HepG2 (cell line): Measurements from ENCODE around the gene TOP2A. TPM values are rescaled to one million over a fixed set of nuclear protein-coding genes. Genes with fewer than 3 reads are reported as not detected.

ENCODE experiments used
- ATAC-seq: fragments of 200-7000 bp; cut with Tn5 transposase; 3 replicates; pipeline ENCODE4 v1.9.1; 2020; ENCODE audit warnings: mild to moderate bottlenecking, moderate library complexity
- BruUV-seq: library from RNA; stranded (reverse); fragments of 400-500 nt; replicated peaks from 2 replicates; lab custom pipeline; 2021; lab: Mats Ljungman, UMichigan
- CTCF ChIA-PET: fragments of 300-600 bp; formaldehyde crosslinking; extraction: SDS; loops from one replicate; lab custom pipeline; 2021; ENCODE audit warnings: low total read pairs, inconsistent platforms, low intra/inter-chr PET ratio; lab: Yijun Ruan, JAX
- POLR2A ChIA-PET: fragments of 350-600 bp; sonication (Branson Sonifier 250); formaldehyde crosslinking; loops from one replicate; lab custom pipeline; 2020; ENCODE audit warnings: antibody characterized with exemption, inconsistent platforms; lab: Yijun Ruan, JAX
- DNase-seq: peaks from one replicate; pipeline ENCODE4 v3.0.0-alpha.2; 2015; ENCODE audit warnings: low spot score
- FAIRE-seq: peaks from 3 replicates; lab custom pipeline; 2011; peaks lifted over from hg19 to GRCh38; lab: Jason Lieb, UNC
- H2AFZ ChIP-seq: one replicate; pipeline ENCODE4 v1.6.1; 2011; ENCODE audit warnings: low read length, inconsistent platforms
- H3K27ac ChIP-seq: fragments of 300-600 bp; 3 replicates; pipeline ENCODE4 v1.8.0; 2011; ENCODE audit warnings: mixed run types, mild to moderate bottlenecking, mixed read lengths, low read length, inconsistent platforms; ENCODE audit not compliant: insufficient read depth; ENCODE audit errors: extremely low read length
- H3K27me3 ChIP-seq, 2 experiments: fragments of 200-600 bp in 1 of 2; 2 replicates in 1 of 2; 3 replicates in 1 of 2; pipeline versions ENCODE4 v1.6.0 to v1.8.0; 2011; ENCODE audit warnings: low read length in 2 of 2, mild to moderate bottlenecking in 2 of 2, moderate library complexity in 2 of 2, inconsistent platforms in 1 of 2; ENCODE audit not compliant: insufficient read depth in 2 of 2, control insufficient read depth in 1 of 2
- H3K36me3 ChIP-seq, 2 experiments: fragments of 200-600 bp in 1 of 2; replicated peaks in 1 of 2; 2 replicates in 1 of 2; 3 replicates in 1 of 2; pipeline versions ENCODE4 v1.5.1 to v1.8.0; 2011; ENCODE audit warnings: low read length in 2 of 2, inconsistent platforms in 1 of 2; ENCODE audit not compliant: insufficient read depth in 2 of 2, control insufficient read depth in 1 of 2
- H3K4me1 ChIP-seq: 2 replicates; pipeline ENCODE4 v1.5.1; 2012; ENCODE audit warnings: low read length, inconsistent platforms; ENCODE audit not compliant: insufficient read depth
- H3K4me2 ChIP-seq: 2 replicates; pipeline ENCODE4 v1.6.0; 2011; ENCODE audit warnings: low read depth, low read length, inconsistent platforms
- H3K4me3 ChIP-seq, 3 experiments: fragments of 200-600 bp in 1 of 3; sonication (generic), shearing (Covaris generic) in 1 of 3; replicated peaks in 1 of 3; 2 replicates each; pipeline ENCODE4 v1.5.1; 2011 to 2016; ENCODE audit warnings: low read length in 3 of 3, inconsistent platforms in 2 of 3, low read depth in 2 of 3, mild to moderate bottlenecking in 2 of 3, control low read depth in 1 of 3, mixed read lengths in 1 of 3; ENCODE audit not compliant: insufficient read depth in 1 of 3
- H3K79me2 ChIP-seq: one replicate; pipeline ENCODE4 v1.6.1; 2011; ENCODE audit warnings: low read length, inconsistent platforms; ENCODE audit not compliant: insufficient read depth
- H3K9ac ChIP-seq: 2 replicates; pipeline ENCODE4 v1.6.0; 2011; ENCODE audit warnings: mild to moderate bottlenecking, low read depth, low read length, inconsistent platforms; ENCODE audit not compliant: insufficient read depth
- H3K9me3 ChIP-seq: 2 replicates; pipeline ENCODE4 v1.5.1; 2012; ENCODE audit warnings: mild to moderate bottlenecking, low read length
- H4K20me1 ChIP-seq: 2 replicates; pipeline ENCODE4 v1.6.0; 2011; ENCODE audit warnings: inconsistent platforms, mild to moderate bottlenecking, low read length, moderate library complexity; ENCODE audit not compliant: insufficient read depth
- BCL3 ChIP-seq: sonication (generic); formaldehyde crosslinking; IDR thresholded peaks from 2 replicates; pipeline ENCODE4 v1.5.1; 2020; ENCODE audit warnings: mild to moderate bottlenecking, missing genetic modification reagents, moderate library complexity
- BORCS8-MEF2B ChIP-seq: sonication (generic); formaldehyde crosslinking; IDR thresholded peaks from 2 replicates; pipeline ENCODE4 v1.8.0; 2022; ENCODE audit warnings: mild to moderate bottlenecking, missing genetic modification reagents
- CENPBD1 ChIP-seq: sonication (generic); formaldehyde crosslinking; IDR thresholded peaks from 2 replicates; pipeline ENCODE4 v1.8.0; 2022; ENCODE audit warnings: missing genetic modification reagents, low read depth, mild to moderate bottlenecking, borderline replicate concordance
- FOXJ3 ChIP-seq: sonication (generic); formaldehyde crosslinking; IDR thresholded peaks from 2 replicates; pipeline ENCODE4 v1.4.0; 2020; ENCODE audit warnings: missing genetic modification reagents, mild to moderate bottlenecking, borderline replicate concordance
- GMEB1 ChIP-seq: sonication (generic); formaldehyde crosslinking; IDR thresholded peaks from 2 replicates; pipeline ENCODE4 v1.5.1; 2020; ENCODE audit warnings: missing genetic modification reagents, mild to moderate bottlenecking, borderline replicate concordance
- MLXIP ChIP-seq: sonication (generic); formaldehyde crosslinking; IDR thresholded peaks from 2 replicates; pipeline ENCODE4 v1.9.0; 2021; ENCODE audit warnings: missing genetic modification reagents, borderline replicate concordance
- POLR2G ChIP-seq: fragments of 200-400 bp; formaldehyde crosslinking; IDR thresholded peaks from 2 replicates; pipeline ENCODE4 v1.6.1; 2018; ENCODE audit warnings: mild to moderate bottlenecking, low read depth, low read length, moderate library complexity
- TCF7 ChIP-seq: sonication (generic); IDR thresholded peaks from 2 replicates; pipeline ENCODE4 v1.6.1; 2016; ENCODE audit warnings: antibody characterized with exemption, low read depth
- TRIM24 ChIP-seq: sonication (generic); formaldehyde crosslinking; IDR thresholded peaks from 2 replicates; pipeline ENCODE4 v1.8.0; 2022; ENCODE audit warnings: mild to moderate bottlenecking, missing genetic modification reagents
- ZFP82 ChIP-seq: sonication (generic); formaldehyde crosslinking; IDR thresholded peaks from 2 replicates; pipeline ENCODE4 v1.5.1; 2020; ENCODE audit warnings: mild to moderate bottlenecking, missing genetic modification reagents, borderline replicate concordance
- ZNF263 ChIP-seq: sonication (generic); formaldehyde crosslinking; IDR thresholded peaks from 2 replicates; pipeline ENCODE4 v1.4.0; 2020; ENCODE audit warnings: missing genetic modification reagents
- ZNF431 ChIP-seq: sonication (generic); formaldehyde crosslinking; IDR thresholded peaks from 2 replicates; pipeline ENCODE4 v1.9.0; 2022; ENCODE audit warnings: missing genetic modification reagents, low read depth, mild to moderate bottlenecking, borderline replicate concordance
- ZNF44 ChIP-seq: sonication (generic); formaldehyde crosslinking; IDR thresholded peaks from 2 replicates; pipeline ENCODE4 v1.5.1; 2020; ENCODE audit warnings: mild to moderate bottlenecking, missing genetic modification reagents
- WGBS: methylation state at CpG from one replicate; pipeline ENCODE4 v1.1.6; 2017; ENCODE audit warnings: low lambda C conversion rate; 5-methylcytosine and 5-hydroxymethylcytosine counted together
- in situ Hi-C: cut with HindIII; loops from 2 replicates; pipeline ENCODE4 v1.10.0; 2017; ENCODE audit warnings: low pct_unique_long_range_greater_than_20kb; ENCODE audit not compliant: extremely low pct_ligation_motif_present
- intact Hi-C: fragments of 100-400 bp; cut with micrococcal nuclease; formaldehyde crosslinking; loops from one replicate; pipeline ENCODE4 v1.10.0; 2022; ENCODE audit not compliant: unreplicated experiment
- polyA plus RNA-seq, 8 experiments: library from polyadenylated mRNA; depleted of rRNA in 3 of 8; stranded (reverse) in 7 of 8; unstranded in 1 of 8; fragments of >200 nt; fragmentation: Illumina TruSeq in 4 of 8; extraction: Trizol in 4 of 8; gene quantifications; 2 replicates each; pipeline versions ENCODE4 v1.2.1 to v1.2.3, GENCODE V29; 2011 to 2016; ENCODE audit warnings: low read depth in 4 of 8, missing spikeins in 1 of 8, mixed read lengths in 1 of 8; ENCODE audit not compliant: insufficient read depth in 1 of 8
- total RNA-seq, 5 experiments: library from RNA; depleted of rRNA; stranded (reverse); fragments of >200 nt; fragmentation: Illumina TruSeq; extraction: Trizol; gene quantifications; 2 replicates each; pipeline ENCODE4 v1.2.3, GENCODE V29; 2016; ENCODE audit warnings: low read depth in 1 of 5

Gene TOP2A
- total and polyA plus RNA-seq, 2 of the 13 experiments (the other 11 are each of a cell fraction or from before 2014, with no cell fraction given): 108 to 327 TPM

- POLR2A ChIA-PET: interaction anchor here (0.7 to 1.3 kb wide), 2 partner anchors 41 to 47 kb away, joined by 3 to 4 read pairs; no protein-coding TSS in a partner anchor
- FAIRE-seq: no peak
- TF ChIP-seq ZFP82: no peak
- no peak for TF ChIP-seq GMEB1
- no peak for TF ChIP-seq BORCS8-MEF2B (CRISPR knock-in tag)
- TF ChIP-seq TCF7: no peak
- no peak for TF ChIP-seq ZNF44 (CRISPR knock-in tag)
- no peak for TF ChIP-seq BCL3 (CRISPR knock-in tag)
- no peak for TF ChIP-seq TRIM24
- no peak for TF ChIP-seq POLR2G
- TF ChIP-seq ZNF431 (CRISPR knock-in tag): no peak
- TF ChIP-seq FOXJ3: no peak
- no peak for TF ChIP-seq CENPBD1 (CRISPR knock-in tag)
- TF ChIP-seq ZNF263 (CRISPR knock-in tag): no peak
- TF ChIP-seq MLXIP: no peak
These were observed 7.6 kb downstream of the TOP2A start for GRCh38 chr17:40410082-40410481.

More at GRCh38 chr17:40410082-40410481, 7.6 kb downstream of the TOP2A start:
- Histone ChIP-seq H2AFZ (no peak overlapping the region), H3K4me3 (no peak overlapping the region), H3K27me3 (no peaks in the 10 kb centered on the region), H3K9me3 (no peaks in the 10 kb centered on the region), H3K27ac (no peak overlapping the region), H4K20me1 (no peaks in the 10 kb centered on the region), H3K4me2 (no peak overlapping the region), H3K79me2 (peaks cover 14% of the 10 kb centered on the region), H3K4me1 (peaks cover 15% of the 10 kb centered on the region), H3K36me3 (peaks cover 11 to 79% of the 10 kb centered on the region in 2 experiments), H3K9ac (no peak overlapping the region)
- 96% methylated on average over 1 of the region's 1 CpG for WGBS
- in situ Hi-C loops: no loop called here
- no peak for DNase-seq
- no peak for ATAC-seq
- intact Hi-C loops: no loop called here
- BruUV-seq: no TSS peak
- CTCF ChIA-PET: no interaction called here
